ENCODE results near the gene DGKD.
"Not testable (repeated sequence)": the region's sequence is repeated elsewhere in the genome, so short reads cannot be mapped to it uniquely, and the experiment has no call there.

The DGKD gene

DNA sequence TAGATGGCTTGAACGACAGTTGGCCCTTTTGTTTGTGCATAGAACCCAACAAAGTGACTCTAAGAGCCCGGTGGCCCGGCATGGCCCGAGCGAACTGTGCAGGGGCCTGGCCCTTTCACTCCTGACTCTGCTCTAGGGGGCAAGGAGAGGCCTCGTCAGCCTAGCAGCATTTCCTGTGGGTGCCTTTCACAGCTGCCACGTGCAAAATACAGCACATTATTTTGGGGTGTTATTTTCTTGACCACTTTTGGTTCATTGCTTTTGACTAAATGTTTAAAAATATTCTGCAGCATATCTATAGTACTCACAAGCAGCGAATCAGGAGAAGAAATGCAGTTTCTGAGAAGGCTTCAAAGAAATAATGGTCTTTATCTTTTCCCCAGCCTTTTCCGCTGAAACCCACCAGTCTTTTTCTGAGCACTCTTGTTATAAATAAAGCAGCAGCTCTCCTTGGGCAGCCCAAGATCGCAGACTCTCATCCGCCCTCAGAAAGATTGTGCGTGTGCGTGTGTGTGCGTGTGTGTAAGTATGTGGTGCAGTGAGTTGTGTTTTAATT, 31.3 kb downstream of the DGKD start:
- no peak for DNase-seq (ENCODE audit: low read depth)

DNA sequence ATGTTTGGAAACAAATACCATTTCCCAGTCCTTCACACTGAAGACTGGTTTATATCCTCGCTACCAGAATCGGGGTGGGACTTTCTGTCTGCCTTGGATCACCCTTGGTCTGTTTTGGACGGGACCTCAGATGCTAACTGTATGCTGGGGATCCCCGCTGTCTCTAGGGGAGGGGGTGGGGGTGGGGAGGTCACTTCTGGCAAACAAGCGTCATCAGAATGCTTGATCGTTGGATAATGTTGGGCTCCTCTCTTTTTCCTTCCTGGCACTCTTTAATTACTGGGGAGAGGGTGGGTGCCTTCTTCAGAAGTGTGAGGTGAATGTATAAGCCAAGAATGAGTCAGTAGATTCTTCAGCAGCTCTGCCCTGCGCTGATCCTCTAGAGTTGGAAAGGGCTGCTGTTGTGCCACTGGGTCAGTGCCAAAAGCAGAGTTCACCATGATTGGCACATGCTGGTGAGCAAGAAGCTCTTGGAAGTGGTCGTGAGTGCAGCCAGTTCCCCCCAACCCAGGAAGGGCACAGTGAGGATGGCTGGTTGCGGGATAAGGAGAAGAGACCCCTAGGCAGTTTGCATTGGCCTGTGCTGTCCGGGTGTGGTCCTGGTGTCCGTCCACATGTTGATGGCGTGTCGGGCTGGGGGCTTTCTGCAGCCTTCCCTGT, 32.2 kb downstream of the DGKD start:
- DNase-seq (ENCODE audit: low read depth) = peak; percentile 22

DNA sequence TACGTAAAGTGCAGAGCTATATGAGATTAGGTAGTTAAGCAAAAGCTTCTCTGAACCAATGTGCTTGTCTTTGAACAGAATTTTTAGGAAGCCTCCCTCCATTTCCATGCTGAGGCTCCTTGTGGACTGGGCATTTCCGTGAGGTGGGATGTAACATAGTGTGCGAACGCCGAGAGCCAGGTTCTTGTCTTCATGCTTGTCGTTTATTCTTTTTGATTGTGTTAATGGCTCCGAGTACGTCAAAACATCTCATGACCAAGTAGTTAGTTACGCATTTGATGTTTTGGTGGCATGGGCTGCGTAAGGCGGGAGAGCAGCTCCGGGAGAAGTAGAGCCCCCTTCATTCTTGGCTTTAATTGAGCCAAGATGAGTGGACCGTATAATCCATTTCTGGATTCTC, 32.9 kb downstream of the DGKD start:
- no peak for DNase-seq (ENCODE audit: low read depth)

DNA sequence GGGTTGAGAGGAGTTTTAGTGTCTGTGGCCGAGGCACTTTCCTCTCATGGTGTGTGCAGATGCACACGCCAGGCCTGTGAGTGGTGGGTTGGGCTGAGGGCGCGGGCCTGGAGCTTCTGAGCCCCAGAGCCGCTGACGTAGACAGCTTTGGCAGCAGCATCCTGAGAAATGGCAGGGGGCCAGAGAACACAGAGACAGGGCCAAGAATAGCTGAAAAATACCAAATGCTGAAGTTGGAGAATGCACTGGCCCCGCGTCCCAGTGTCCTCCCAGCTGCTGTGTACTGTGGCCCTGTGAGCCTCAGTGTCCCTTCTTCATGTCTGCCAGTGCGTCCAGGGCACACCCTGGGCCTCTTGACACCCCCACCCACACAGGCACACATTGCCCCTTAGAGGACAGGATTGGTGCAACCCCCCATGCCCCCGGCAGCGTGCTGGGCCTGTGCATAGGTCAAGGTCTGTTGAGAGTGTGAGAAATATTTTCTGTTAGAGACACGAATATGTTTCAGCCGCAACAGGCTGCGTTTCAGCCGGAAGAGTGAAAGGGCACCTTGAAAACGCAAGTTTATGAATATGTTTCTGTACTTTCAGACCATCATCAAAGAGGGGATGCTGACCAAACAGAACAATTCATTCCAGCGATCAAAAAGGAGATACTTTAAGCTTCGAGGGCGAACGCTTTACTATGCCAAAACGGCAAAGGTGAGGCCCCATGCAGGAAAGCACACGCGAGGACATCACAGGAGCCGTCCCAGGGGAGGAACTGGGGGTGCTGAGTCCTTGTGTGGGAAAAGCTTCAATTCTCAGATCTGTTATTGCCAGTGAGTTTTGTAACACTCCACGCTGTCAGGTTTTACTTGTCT, 33.6 kb downstream of the DGKD start:
- peak; percentile 67 for DNase-seq (ENCODE audit: low read depth)

DNA sequence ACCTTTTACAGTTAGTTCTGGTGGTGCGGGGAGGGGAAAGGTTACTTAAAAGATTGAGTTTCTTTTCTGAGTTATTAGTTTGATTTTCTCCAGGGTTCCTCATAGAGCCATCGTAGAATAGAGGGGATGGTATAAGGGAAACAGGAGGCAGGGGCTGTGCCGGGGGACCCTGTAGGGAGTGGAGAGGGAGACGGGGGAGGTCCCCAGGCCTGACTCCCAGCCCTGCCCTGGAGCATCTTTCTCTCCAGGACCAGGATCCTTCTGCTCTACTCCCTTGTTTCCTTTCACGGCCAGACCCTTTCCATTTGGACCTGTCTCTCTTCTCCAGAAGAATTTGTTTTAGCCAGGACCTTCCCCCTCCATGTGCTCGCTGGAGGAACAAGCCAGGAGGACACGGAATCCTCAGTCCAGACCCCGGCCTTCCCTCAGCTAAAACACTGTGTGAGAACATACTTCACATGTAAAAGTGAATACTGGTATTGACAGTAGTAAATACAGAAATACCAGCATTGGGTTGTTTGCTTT, 35.4 kb downstream of the DGKD start:
- DNase-seq (ENCODE audit: low read depth) = no peak

DNA sequence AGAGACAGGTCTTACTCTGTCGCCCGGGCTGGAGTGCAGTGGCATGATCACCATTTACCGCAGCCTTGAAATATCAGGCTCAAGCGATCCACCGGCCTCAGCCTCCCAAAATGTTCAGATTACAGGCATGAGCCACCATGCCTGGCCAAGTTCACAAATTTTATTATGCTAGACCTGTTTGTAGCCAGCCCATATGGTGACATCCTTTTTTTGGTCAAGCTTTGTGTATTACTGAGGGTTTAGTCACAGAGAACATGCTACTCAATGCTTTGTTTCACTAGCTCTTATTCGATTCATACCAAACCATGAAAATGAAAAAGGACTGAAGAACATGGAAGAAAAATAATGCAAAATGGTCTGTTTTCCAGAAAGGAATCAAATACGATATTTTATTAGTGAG, 41.4 kb downstream of the DGKD start:
- DNase-seq (ENCODE audit: low read depth) = no peak

DNA sequence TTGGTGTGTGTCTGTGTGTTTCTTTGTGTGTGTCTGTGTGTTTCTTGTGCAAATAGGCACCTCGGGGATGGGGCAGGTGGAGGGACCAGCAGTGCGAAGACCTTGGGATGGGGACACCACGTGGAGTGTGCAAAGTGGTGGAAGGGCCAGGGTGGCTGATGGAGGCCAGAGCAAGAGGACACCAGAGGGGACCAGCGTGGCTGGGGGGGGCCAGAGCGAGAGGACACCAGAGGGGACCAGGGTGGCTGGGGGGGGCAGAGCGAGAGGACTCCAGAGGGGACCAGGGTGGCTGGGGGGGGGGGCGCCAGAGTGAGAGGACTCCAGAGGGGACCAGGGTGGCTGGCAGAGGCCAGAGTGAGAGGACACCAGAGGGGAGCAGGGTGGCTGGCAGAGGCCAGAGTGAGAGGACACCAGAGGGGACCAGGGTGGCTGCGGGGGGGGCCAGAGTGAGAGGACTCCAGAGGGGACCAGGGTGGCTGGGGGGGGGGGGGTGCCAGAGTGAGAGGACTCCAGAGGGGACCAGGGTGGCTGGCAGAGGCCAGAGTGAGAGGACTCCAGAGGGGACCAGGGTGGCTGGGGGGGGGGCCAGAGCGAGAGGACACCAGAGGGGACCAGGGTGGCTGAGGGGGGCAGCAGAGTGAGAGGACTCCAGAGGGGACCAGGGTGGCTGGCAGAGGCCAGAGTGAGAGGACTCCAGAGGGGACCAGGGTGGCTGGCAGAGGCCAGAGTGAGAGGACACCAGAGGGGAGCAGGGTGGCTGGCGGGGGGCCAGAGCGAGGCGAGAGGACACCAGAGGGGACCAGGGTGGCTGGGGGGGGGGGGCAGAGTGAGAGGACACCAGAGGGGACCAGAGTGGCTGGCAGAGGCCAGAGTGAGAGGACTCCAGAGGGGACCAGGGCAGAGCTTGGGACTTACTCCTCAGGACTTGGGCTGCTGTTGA, 42.7 kb downstream of the DGKD start:
- DNase-seq (ENCODE audit: low read depth) = not testable (repeated sequence)

DNA sequence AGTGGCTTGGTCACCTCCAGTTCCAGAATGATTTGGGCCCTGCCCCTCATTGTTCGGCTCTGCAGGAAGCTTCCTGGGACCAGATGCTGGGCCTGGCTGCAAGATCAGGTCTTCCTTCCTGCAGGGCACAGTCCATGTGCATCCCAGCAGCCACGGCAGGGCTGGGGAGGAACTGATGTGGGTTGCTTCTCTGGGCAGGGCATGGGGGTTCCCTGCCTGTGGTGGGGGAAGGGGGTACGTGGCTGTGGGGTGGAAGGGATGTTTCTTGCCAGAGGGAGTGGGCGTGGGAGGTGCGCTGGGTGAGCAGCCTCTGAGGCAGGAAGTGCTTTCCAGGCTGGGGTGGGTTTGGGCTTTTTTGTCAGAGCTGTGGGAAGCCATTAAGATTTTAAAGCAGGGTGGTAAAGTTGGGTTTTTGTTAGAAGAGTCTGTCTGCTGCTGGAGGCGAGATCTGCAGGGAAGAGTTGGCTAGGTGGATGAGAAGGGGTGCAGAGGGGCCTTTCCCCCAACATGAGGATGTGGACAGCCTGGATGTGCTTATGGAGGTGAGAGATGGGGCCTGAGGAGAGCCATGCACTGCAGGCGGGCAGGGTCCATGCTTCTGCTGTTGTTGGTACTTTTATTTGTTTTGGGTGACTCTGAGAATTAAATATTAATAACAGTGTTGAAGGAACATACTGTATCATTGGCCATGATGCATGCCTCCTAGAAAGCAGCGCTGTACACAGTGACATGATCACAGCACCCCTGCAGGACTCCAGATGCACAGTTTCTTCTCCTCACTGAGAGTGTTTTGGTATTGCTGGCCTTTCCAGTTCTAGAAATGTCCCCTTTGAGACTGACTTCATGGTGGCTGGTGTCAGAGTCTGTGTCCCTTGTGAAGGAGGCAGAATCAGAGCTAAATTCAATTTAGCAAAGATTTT, 45.3 kb downstream of the DGKD start:
- DNase-seq (ENCODE audit: low read depth) = no peak

DNA sequence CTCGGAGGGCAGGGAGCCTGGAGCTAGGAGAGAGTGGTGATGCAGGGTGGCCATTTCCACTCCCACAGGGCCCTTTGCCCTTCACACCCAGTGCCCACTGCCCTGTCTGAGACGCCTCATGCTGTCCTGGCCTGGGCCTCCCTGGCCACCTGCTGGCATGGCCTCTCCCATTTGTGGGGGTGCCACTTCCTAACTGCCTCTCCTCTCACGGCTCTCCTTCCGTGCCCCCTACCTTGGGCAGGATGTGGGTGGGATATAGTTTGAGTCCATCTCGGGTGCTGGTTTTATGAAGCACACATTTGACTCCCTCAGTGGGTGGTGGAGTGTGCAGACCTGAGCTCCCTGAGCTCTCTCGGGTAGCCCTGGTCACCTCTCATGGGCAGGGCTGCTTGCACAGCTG, 46.0 kb downstream of the DGKD start:
- no peak for DNase-seq (ENCODE audit: low read depth)

DNA sequence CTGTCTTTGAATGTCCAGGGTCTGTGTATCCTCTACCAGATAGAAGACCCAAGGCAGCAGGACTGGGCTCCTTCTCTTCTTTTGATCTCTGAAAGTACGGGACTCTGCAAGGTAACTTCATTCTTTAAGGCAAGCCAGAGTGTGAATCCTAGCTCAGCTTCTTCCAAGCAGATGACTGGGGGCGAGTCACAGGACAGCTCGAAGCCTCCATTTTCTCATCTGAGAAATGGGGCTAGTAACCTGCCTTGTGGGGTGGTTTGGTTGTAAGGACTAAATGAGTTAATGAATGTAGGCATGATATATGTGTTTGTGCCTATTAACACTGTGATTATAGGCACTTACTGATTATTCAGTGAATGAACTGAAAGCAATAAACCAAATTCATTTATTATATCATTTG, 46.7 kb downstream of the DGKD start:
- DNase-seq (ENCODE audit: low read depth) = no peak

DNA sequence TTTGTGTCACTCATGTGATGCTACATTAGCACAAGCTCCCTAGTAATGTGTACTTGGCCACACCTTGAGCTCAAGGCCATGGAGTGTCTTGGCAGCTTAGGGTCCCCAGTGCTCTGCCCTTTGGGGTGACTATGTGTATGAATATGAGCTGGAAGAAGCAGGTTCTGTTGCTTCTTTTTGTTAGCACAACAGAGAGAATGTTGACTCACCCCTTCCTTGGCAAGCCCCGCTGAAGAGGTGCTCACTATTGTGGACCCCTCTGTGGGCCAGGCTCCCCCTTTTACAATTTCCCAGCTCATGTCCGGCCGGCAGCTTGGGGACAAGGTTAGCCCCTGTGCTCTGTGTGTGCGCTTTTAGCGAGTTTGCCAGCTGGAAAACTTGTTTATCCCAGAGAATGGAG, 48.1 kb downstream of the DGKD start:
- no peak for DNase-seq (ENCODE audit: low read depth)

DNA sequence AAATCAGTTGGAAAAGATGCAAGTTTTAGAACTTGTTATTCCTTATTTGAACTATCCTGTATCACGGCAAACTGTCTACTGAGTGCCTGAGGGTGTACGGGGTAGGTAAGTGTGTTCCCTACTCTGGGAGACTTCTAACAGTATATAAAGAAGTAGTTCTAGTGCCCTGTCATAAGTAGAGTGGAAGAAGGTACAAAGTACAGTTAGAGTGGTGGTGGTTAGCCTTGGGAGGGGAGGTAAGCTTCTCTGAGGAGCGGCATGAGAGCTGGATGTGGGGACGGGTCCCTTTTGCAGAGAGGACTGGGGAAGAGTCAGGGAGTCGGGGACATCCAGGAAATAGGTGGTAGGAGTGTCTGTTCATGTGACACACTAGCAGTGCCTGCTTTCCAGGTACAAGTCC, 48.5 kb downstream of the DGKD start:
- DNase-seq (ENCODE audit: low read depth) = no peak

DNA sequence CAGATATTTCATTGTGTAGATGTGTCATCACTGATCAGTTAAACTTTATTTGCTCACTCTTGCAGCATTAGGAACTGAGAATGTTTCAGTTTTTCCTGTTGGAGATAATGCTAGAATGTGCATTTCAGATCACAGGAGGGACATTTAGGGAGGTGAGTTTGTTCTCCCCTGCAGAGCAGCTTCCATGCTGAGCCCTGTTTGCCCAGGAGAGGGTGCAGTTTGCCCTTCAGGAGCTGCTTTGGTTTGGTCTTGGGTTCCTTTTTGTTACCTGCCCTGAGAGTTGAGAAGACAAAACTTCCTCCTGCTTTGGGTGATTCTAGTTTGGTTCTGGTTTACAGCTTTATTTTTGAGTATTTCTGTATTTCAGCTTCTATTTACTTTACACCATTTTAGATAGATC, 49.9 kb downstream of the DGKD start:
- DNase-seq (ENCODE audit: low read depth) = peak; percentile 37

DNA sequence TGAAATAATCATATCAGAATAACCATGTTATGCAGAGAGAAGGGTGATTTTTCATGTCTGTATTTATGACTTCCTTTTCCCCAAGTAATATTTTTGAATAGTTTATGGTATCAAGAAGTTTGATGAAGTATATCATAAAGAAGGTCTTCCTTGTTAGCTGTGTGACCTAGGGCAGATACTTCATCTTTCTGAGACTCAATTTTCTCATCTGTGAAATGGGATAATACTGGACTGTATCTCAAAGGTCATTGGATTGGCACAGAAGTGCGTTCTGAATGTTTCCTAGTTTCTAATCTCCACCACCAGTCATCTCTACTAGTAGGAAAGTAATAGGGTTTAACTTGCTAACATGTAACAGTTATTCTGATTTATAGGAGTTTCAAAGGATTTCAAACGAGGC, 52.6 kb downstream of the DGKD start:
- no peak for DNase-seq (ENCODE audit: low read depth)

DNA sequence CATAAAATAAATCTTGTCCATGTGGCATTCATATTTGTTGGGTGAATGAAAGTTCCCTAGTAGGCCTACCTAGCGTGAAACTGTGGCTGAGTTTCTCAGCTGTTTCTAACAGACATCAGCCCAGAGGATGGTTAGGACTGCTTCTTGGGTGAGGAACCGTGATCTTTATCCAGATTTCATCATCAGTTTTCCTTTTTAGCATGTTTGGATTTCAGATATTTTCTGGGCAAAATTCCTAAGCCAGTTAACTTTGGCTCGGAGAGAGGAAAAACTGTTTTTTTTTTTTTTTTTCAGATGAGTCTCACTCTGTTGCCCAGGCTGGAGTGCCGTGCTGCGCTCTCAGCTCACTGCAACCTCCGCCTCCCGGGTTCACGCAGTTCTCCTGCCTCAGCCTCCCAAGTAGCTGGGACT, 53.5 kb downstream of the DGKD start:
- peak; percentile 15 for DNase-seq (ENCODE audit: low read depth)

DNA sequence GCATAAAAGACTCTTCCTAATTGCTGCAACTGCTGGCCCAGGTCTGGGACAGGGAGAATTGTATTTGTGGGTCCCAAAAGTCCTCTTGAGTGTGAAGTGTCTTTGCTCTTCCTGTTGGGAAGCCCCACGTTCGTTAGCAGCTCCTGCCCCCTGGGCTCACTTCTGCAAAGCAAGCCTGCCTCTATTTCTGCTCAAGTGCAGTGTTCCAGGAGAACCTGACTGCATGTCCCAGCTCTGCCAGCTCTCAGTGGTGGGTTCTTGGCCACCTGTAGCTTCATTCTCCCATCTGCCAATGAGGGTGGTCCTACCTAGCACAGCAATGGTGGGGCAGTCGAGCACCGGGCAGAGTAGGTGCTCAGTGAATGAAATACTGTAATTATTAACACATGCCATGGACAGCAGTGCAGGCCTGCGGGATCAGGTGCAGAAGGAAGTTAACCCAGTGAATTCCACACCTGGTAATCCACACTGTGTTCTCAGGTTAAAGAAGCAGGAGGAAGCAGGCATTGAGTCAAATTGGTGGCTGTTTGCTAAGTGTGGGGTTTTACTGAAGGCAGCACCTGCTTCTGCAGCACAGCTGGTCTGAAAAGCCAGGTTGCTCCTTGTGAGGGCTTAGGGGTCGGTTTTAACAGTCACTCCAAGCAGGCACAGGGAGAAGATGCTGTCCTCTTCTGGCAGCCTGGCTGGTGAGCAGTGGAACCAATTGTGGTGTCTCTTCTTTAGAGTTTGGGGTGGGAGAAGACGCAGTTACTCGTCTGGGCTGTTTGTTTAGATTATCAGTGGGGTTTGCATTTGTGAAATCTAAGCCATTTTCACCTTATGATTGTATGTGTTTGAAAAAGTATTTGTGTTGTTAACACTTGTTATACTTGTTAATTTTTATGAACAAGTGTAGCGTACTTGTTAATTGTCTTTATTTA, 54.3 kb downstream of the DGKD start:
- no peak for DNase-seq (ENCODE audit: low read depth)

DNA sequence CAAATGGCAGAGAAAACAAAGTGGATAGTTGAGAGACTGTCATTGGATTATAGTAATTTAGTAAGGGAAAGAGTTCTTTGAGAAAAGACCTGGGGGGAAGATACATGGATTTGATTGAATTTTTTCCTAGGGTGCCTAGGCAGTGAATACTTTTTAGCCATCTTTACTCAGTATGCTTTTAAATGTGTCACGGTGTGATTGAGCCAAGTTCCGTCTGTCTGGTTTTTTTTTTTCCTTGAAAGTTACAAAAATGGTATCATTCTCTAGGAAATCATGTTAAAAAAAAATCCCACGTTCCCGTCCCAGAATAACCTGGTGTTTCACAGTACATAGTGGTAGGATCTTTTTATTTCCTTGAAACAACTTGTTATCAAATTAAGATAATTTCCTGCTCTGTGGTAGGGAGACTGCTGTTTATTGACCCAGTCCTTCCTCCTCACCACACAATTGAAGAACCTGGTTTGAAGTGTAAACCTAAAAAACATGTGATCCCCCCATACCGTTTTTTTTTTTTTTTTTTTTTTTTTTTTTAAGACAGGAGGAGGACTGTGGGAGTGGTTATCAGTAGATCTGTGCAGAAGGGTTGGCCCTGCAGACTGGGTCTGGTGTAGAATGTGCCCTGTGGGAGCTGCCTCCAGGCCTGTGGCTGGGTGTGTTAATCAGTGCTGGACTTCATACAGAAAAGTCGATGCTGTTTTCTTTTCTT, 55.1 kb downstream of the DGKD start:
- DNase-seq (ENCODE audit: low read depth) = peak; percentile 49

DNA sequence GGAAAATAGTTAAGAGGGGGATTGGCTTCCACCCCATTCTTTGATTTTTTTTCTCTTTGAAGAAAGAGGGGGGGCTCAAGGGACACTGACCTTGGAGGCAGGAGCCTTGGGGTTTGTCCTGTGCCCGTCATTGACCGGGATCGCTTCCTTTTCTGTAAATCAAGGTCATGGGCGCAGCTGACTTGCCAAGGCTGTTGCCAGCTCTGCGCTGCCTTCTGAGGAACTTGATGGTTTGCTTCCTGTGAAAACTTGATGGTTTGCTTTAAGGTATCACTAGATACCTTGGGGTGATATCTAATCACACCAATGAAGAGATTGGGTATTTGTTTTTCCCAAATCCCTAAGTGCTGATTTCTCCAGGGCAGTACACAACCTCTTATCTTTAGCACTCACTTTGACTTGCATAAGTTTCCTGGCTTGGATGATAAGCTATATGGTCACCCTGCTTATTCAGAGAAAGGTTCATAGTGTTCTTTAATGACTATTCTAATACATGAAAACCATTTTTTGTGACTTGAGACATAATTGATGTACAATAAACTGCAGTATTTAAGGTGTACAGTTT, 56.0 kb downstream of the DGKD start:
- peak; percentile 21 for DNase-seq (ENCODE audit: low read depth)

DNA sequence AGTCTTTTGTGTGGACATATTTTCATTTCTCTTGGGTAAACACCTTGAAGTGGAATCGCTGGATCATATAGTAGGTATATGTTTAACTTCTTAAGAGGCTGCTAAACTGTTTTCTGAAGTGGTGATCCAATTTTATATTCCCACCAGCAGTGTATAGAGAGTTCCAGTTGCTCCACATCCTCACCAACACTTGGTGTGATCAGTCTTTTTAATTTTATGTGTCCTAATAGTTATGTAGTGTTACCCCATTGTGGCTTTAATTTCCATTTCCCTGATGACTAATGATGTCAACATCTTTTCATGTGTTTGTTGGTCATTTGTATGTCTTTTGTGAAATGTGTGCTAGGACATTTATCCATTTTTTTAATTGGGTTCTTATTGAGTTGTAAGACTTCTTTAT, 56.9 kb downstream of the DGKD start:
- DNase-seq (ENCODE audit: low read depth) = peak; percentile 4

Data from amniotic epithelial cell (primary cell).